Gastrocnemius medialis (tissue), 4 donors: ENCODE data around the gene APPBP2.

Source experiments
- POLR2A ChIP-seq, 2 donors: fragments of 450-650 bp; IDR thresholded peaks; one replicate each; pipeline ENCODE4 v1.6.1; 2017; ENCODE audit warnings: antibody characterized with exemption in 2 of 2, mild to moderate bottlenecking in 2 of 2, moderate library complexity in 2 of 2
- TF ChIP-seq, protein P1 (sequence below), 5 experiments: fragments of 450-650 bp in 3 of 5; fragments of 200-600 bp in 2 of 5; sonication (generic) in 2 of 5; IDR thresholded peaks in 4 of 5; conservative IDR thresholded peaks in 1 of 5; 1 replicate in 4 of 5; 2 replicates in 1 of 5; pipeline ENCODE4 v1.5.1; 2016 to 2019; ENCODE audit warnings: antibody characterized with exemption in 5 of 5, mild to moderate bottlenecking in 3 of 5, moderate library complexity in 3 of 5

DNA sequence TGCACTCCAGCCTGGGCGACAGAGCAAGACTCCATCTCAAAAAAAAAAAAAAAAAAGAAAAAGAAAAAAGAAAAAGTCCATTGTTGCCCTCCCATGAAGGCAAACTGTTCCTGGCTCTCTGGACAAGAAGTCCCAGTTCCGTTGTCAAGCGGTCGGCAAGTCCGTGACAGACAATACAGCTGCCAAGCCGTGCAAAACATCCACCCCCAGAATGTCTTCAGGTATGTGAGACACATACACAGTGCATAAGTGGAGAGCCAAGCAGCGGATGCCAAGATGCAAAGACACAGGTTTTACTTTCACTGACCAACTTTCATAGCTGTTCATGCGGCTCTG lies 33.6 kb upstream of the APPBP2 start:
- TF ChIP-seq, protein P1, sequence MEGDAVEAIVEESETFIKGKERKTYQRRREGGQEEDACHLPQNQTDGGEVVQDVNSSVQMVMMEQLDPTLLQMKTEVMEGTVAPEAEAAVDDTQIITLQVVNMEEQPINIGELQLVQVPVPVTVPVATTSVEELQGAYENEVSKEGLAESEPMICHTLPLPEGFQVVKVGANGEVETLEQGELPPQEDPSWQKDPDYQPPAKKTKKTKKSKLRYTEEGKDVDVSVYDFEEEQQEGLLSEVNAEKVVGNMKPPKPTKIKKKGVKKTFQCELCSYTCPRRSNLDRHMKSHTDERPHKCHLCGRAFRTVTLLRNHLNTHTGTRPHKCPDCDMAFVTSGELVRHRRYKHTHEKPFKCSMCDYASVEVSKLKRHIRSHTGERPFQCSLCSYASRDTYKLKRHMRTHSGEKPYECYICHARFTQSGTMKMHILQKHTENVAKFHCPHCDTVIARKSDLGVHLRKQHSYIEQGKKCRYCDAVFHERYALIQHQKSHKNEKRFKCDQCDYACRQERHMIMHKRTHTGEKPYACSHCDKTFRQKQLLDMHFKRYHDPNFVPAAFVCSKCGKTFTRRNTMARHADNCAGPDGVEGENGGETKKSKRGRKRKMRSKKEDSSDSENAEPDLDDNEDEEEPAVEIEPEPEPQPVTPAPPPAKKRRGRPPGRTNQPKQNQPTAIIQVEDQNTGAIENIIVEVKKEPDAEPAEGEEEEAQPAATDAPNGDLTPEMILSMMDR (IDR thresholded peaks at IDR 0.05 in 4 of 5, conservative IDR thresholded peaks at IDR 0.05 in 1 of 5) = no peak
- no peak for TF ChIP-seq POLR2A (IDR thresholded peaks at IDR 0.05)
